Measurements from ENCODE around the gene LRBA. TPM values are rescaled to one million over a fixed set of nuclear protein-coding genes. Genes with fewer than 3 reads are reported as not detected.

LRBA gene
- total and polyA plus RNA-seq, 2 donors (not counting 3 experiments of a cell fraction or from before 2014, with no cell fraction given): 18.0 to 35.1 TPM

DNA sequence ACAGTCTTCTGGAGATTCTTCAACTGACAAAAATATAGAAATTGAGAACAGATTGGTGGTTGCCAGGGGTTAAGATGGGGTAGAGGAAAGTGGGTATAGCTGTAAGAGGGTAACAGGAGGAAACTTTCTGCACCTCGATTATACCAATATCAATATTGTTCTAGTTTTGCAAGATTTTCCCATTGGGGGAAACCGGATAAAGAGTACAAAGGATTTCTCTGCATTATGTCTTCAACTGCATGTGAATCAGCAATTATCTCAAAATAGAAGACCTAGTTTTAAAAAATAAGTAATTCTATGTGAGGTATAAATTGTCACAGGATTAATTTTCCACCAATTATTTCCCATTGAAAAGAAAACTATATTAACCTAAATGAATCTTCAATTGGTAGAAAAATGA lies 65.7 kb downstream of the LRBA start:
- no peak overlapping the region for H3K4me3 ChIP-seq (replicated peaks in 1 of 3; ENCODE audit: insufficient read depth in 1 of 3, low read depth in 1 of 3, low read length in 3 of 3)
- no peak overlapping the region for H3K9ac ChIP-seq (replicated peaks; ENCODE audit: extremely low read depth, insufficient read depth, low read length)
- H3K4me2 ChIP-seq (ENCODE audit: insufficient read depth, low read length): no peak overlapping the region
- no peaks in the 10 kb centered on the region for H3K27me3 ChIP-seq (ENCODE audit: control insufficient read depth in 2 of 2, insufficient read depth in 2 of 2, low read length in 2 of 2)
- no peaks in the 10 kb centered on the region for H3K9me3 ChIP-seq (replicated peaks; ENCODE audit: control insufficient read depth, insufficient read depth, low read length)
- H4K20me1 ChIP-seq (replicated peaks; ENCODE audit: control insufficient read depth, extremely low read depth, insufficient read depth, low read length): peaks cover 3% of the 10 kb centered on the region
- BruUV-seq (replicated peaks): no TSS peak
- POLR2A ChIA-PET: no interaction called here
- TF ChIP-seq GATA2 (IDR thresholded peaks at IDR 0.05; ENCODE audit: insufficient read depth, insufficient read length, low read depth, low read length) (no peak), MYC (IDR thresholded peaks at IDR 0.05; ENCODE audit: low read depth, low read length) (no peak), JUN (IDR thresholded peaks at IDR 0.05; ENCODE audit: borderline replicate concordance, insufficient read depth, insufficient read length, low read depth) (no peak), POLR2AphosphoS5 (IDR thresholded peaks at IDR 0.05; ENCODE audit: insufficient read depth, low read depth, low read length) (no peak), EZH2 (IDR thresholded peaks at IDR 0.05; ENCODE audit: borderline replicate concordance, low read depth, low read length, severe bottlenecking) (no peak), POLR2A (IDR thresholded peaks at IDR 0.05; ENCODE audit: low read depth, low read length) (no peak), FOS (IDR thresholded peaks at IDR 0.05; ENCODE audit: borderline replicate concordance, insufficient read depth, low read length) (no peak)
- TF ChIP-seq, protein P1, sequence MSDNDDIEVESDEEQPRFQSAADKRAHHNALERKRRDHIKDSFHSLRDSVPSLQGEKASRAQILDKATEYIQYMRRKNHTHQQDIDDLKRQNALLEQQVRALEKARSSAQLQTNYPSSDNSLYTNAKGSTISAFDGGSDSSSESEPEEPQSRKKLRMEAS (IDR thresholded peaks at IDR 0.05; ENCODE audit: insufficient read depth, insufficient read length): no peak
- TF ChIP-seq, protein P2, sequence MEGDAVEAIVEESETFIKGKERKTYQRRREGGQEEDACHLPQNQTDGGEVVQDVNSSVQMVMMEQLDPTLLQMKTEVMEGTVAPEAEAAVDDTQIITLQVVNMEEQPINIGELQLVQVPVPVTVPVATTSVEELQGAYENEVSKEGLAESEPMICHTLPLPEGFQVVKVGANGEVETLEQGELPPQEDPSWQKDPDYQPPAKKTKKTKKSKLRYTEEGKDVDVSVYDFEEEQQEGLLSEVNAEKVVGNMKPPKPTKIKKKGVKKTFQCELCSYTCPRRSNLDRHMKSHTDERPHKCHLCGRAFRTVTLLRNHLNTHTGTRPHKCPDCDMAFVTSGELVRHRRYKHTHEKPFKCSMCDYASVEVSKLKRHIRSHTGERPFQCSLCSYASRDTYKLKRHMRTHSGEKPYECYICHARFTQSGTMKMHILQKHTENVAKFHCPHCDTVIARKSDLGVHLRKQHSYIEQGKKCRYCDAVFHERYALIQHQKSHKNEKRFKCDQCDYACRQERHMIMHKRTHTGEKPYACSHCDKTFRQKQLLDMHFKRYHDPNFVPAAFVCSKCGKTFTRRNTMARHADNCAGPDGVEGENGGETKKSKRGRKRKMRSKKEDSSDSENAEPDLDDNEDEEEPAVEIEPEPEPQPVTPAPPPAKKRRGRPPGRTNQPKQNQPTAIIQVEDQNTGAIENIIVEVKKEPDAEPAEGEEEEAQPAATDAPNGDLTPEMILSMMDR (IDR thresholded peaks at IDR 0.05; ENCODE audit: extremely low read depth in 1 of 2, insufficient read depth in 1 of 2, low read depth in 1 of 2, low read length in 2 of 2): no peak
- DNase-seq (ENCODE audit: low read depth, low spot score) (no peak), FAIRE-seq (no peak)
- intact Hi-C loops (cut with micrococcal nuclease): no loop called here
- no peaks in the 10 kb centered on the region for H3K9me1 ChIP-seq (replicated peaks; ENCODE audit: control insufficient read depth, extremely low read depth, insufficient read depth, low read length)
- H3K36me3 ChIP-seq (ENCODE audit: control insufficient read depth in 2 of 2, extremely low read depth in 1 of 2, insufficient read depth in 2 of 2, low read length in 2 of 2): no peaks in the 10 kb centered on the region
- peaks cover 7% of the 10 kb centered on the region for H3K79me2 ChIP-seq (ENCODE audit: control insufficient read depth, insufficient read depth, low read length)
- H2AFZ ChIP-seq (ENCODE audit: low read depth, low read length): no peak overlapping the region
- CTCF ChIA-PET: interaction anchor here (1.0 kb wide), 1 partner anchor 11 kb away, joined by 5 read pairs; no protein-coding TSS in a partner anchor
- H3K27ac ChIP-seq (ENCODE audit: insufficient read depth, low read depth, low read length): no peak overlapping the region
- peaks cover 11% of the 10 kb centered on the region for H3K4me1 ChIP-seq (ENCODE audit: control insufficient read depth, extremely low read depth, insufficient read depth, low read length)
- dilution Hi-C loops (cut with MboI; ENCODE audit: extremely low pct_ligation_motif_present, low sequenced_read_pairs): no loop called here
